ENCODE data around the gene ADGRD1.

ADGRD1 gene

DNA sequence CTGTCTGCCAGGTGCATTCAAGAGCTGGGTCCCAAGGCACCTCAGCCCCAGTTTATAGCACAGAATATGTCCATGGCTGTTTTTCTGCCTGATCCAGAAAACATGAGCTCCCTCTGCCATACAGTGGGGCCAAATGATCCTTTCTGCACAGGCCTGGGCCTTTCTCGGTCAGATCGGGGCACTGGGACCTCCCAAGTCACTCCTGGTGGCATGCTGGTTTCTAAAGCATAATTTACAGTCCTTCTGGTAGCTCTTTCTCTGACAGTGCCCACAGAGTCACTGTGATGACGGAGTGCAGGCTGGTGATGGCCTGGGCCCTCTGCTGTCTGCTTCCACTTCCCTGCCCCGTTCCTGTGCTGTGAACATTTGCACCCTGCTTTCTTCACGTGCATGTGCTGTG lies 99.2 kb downstream of the ADGRD1 start:
- TF ChIP-seq, protein P1, sequence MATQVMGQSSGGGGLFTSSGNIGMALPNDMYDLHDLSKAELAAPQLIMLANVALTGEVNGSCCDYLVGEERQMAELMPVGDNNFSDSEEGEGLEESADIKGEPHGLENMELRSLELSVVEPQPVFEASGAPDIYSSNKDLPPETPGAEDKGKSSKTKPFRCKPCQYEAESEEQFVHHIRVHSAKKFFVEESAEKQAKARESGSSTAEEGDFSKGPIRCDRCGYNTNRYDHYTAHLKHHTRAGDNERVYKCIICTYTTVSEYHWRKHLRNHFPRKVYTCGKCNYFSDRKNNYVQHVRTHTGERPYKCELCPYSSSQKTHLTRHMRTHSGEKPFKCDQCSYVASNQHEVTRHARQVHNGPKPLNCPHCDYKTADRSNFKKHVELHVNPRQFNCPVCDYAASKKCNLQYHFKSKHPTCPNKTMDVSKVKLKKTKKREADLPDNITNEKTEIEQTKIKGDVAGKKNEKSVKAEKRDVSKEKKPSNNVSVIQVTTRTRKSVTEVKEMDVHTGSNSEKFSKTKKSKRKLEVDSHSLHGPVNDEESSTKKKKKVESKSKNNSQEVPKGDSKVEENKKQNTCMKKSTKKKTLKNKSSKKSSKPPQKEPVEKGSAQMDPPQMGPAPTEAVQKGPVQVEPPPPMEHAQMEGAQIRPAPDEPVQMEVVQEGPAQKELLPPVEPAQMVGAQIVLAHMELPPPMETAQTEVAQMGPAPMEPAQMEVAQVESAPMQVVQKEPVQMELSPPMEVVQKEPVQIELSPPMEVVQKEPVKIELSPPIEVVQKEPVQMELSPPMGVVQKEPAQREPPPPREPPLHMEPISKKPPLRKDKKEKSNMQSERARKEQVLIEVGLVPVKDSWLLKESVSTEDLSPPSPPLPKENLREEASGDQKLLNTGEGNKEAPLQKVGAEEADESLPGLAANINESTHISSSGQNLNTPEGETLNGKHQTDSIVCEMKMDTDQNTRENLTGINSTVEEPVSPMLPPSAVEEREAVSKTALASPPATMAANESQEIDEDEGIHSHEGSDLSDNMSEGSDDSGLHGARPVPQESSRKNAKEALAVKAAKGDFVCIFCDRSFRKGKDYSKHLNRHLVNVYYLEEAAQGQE (IDR thresholded peaks at IDR 0.05; ENCODE audit: insufficient replicate concordance, low read depth) = no peak
- TF ChIP-seq, protein P2, sequence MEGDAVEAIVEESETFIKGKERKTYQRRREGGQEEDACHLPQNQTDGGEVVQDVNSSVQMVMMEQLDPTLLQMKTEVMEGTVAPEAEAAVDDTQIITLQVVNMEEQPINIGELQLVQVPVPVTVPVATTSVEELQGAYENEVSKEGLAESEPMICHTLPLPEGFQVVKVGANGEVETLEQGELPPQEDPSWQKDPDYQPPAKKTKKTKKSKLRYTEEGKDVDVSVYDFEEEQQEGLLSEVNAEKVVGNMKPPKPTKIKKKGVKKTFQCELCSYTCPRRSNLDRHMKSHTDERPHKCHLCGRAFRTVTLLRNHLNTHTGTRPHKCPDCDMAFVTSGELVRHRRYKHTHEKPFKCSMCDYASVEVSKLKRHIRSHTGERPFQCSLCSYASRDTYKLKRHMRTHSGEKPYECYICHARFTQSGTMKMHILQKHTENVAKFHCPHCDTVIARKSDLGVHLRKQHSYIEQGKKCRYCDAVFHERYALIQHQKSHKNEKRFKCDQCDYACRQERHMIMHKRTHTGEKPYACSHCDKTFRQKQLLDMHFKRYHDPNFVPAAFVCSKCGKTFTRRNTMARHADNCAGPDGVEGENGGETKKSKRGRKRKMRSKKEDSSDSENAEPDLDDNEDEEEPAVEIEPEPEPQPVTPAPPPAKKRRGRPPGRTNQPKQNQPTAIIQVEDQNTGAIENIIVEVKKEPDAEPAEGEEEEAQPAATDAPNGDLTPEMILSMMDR (IDR thresholded peaks at IDR 0.05; ENCODE audit: insufficient read depth, low read length) = no peak
- no peak for TF ChIP-seq POLR2AphosphoS5 (IDR thresholded peaks at IDR 0.05; ENCODE audit: low read depth)
- no peak for TF ChIP-seq GABPA (IDR thresholded peaks at IDR 0.05; ENCODE audit: low read depth)
- TF ChIP-seq SPI1 (IDR thresholded peaks at IDR 0.05; ENCODE audit: borderline replicate concordance, low read depth) = no peak
- Histone ChIP-seq H3K27me3 (ENCODE audit: insufficient read depth, poor library complexity, severe bottlenecking) (peaks cover 5% of the 10 kb centered on the region), H3K27ac (replicated peaks) (no peak overlapping the region), H3K4me3 (replicated peaks; ENCODE audit: insufficient read depth, low read length) (no peak overlapping the region)
- no peak for DNase-seq (ENCODE audit: low read depth in 1 of 2, low spot score in 1 of 2)

DNA sequence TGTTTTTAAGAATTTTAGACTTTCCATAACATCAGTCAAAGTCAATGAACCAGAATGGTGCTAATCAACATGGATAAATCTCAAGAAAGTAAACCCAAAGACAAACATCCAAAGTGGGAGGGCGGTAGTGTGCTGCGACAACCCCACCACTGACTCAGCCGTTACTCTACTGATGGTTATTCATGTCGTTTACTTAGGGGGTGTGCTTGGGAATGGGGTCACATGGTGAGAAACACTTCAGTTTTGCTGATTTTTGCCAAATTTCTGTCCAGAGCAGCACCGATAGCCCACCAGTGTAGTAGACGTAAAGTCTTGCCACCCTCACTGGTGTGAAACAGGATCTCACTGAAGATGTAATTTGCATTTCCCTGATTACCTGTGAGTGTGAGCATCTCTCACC lies 99.9 kb downstream of the ADGRD1 start:
- Histone ChIP-seq H3K27me3 (ENCODE audit: insufficient read depth, poor library complexity, severe bottlenecking) (peaks cover 5% of the 10 kb centered on the region), H3K4me3 (replicated peaks; ENCODE audit: insufficient read depth, low read length) (no peak overlapping the region), H3K27ac (replicated peaks) (no peak overlapping the region)
- no peak for TF ChIP-seq POLR2AphosphoS5 (IDR thresholded peaks at IDR 0.05; ENCODE audit: low read depth)
- DNase-seq (ENCODE audit: low read depth in 1 of 2, low spot score in 1 of 2) = no peak

DNA sequence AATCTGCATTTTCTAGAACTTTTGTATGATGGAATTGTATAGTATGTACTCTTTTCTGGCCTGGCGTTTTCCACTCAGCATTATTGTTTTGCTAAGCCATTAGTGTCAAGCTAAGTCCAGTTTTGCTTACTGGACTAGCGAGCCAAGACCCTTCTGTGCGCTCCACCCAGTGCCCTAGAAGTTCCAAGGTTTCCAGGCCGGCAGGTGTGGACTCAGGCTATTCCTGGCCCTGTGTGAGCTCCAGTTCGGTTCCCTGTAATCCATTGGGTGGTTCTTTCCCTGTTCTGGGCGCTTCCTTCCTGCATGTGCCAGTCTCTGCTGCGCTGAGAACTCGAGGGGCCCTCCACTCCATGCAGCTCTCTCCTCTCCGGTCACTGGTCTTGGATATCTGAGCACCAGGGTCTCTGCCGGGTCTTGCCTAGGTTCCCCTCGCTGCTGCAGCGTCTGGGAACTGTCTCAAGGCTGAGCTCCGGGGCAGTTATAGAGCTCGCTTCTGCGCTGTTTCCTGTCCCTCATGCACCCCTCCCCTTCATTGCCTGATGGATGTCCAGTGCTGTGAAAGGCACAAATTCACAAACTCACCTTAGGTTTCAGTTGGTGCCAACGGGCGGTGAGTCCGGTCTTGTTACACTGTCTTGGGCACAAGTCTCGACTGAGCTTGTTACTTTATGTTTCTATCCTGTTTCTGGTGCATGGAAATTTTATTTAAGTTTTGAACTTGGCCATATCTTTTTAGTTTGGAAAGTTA lies 100.8 kb downstream of the ADGRD1 start:
- peaks cover 5% of the 10 kb centered on the region for H3K27me3 ChIP-seq (ENCODE audit: insufficient read depth, poor library complexity, severe bottlenecking)
- H3K4me3 ChIP-seq (replicated peaks; ENCODE audit: insufficient read depth, low read length) = no peak overlapping the region
- DNase-seq (ENCODE audit: low read depth in 1 of 2, low spot score in 1 of 2) = no peak
- TF ChIP-seq GABPA (IDR thresholded peaks at IDR 0.05; ENCODE audit: low read depth) (no peak), POLR2AphosphoS5 (IDR thresholded peaks at IDR 0.05; ENCODE audit: low read depth) (no peak), SPI1 (IDR thresholded peaks at IDR 0.05; ENCODE audit: borderline replicate concordance, low read depth) (no peak)
- TF ChIP-seq, protein P2 (IDR thresholded peaks at IDR 0.05; ENCODE audit: insufficient read depth, low read length) = no peak
- TF ChIP-seq, protein P1 (IDR thresholded peaks at IDR 0.05; ENCODE audit: insufficient replicate concordance, low read depth) = no peak
- no peak overlapping the region for H3K27ac ChIP-seq (replicated peaks)

DNA sequence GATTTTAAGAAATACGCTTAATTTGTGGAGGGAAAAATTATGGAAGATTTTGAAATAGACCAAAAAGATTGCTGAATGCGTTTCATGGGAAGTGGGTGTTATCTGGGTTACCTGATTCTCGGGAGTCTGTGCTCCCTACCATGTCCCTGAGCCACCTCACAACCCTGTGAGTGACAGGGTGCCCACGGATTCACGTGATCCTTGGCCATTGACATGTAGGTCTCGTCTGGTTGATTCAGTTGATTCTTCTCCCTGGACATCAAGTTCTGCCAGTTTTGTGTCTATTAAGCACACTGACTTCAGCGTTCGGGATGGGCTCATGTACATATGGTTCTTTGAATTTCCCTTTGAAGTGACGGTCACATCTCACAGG lies 101.4 kb downstream of the ADGRD1 start:
- Histone ChIP-seq H3K4me3 (replicated peaks; ENCODE audit: insufficient read depth, low read length) (no peak overlapping the region), H3K27ac (replicated peaks) (no peak overlapping the region), H3K27me3 (ENCODE audit: insufficient read depth, poor library complexity, severe bottlenecking) (peaks cover 5% of the 10 kb centered on the region)
- no peak for DNase-seq (ENCODE audit: low read depth in 1 of 2, low spot score in 1 of 2)
- no peak for TF ChIP-seq GABPA (IDR thresholded peaks at IDR 0.05; ENCODE audit: low read depth)
